Measurements from ENCODE around the gene FAM222A.
A peak's percentile ranks its signal among the peaks of the same experiment; 100 is the strongest.

FAM222A gene

GRCh38 chr12:109773384-109774011 is 59.9 kb downstream of the FAM222A start:
- DNase-seq (ENCODE audit: low read depth) = no peak

- DNase-seq (ENCODE audit: low read depth) = peak; percentile 56
Observed at GRCh38 chr12:109775172-109775881, 61.7 kb downstream of the FAM222A start.

GRCh38 chr12:109776624-109777023 is 63.0 kb downstream of the FAM222A start:
- DNase-seq (ENCODE audit: low read depth) = no peak

GRCh38 chr12:109777544-109777943 is 63.9 kb downstream of the FAM222A start:
- peak; percentile 8 for DNase-seq (ENCODE audit: low read depth)

- no peak for DNase-seq (ENCODE audit: low read depth)
Observed at GRCh38 chr12:109778684-109779083, 65.1 kb downstream of the FAM222A start.

- DNase-seq (ENCODE audit: low read depth) = no peak
Observed at GRCh38 chr12:109779382-109779781, 65.8 kb downstream of the FAM222A start.

DNA sequence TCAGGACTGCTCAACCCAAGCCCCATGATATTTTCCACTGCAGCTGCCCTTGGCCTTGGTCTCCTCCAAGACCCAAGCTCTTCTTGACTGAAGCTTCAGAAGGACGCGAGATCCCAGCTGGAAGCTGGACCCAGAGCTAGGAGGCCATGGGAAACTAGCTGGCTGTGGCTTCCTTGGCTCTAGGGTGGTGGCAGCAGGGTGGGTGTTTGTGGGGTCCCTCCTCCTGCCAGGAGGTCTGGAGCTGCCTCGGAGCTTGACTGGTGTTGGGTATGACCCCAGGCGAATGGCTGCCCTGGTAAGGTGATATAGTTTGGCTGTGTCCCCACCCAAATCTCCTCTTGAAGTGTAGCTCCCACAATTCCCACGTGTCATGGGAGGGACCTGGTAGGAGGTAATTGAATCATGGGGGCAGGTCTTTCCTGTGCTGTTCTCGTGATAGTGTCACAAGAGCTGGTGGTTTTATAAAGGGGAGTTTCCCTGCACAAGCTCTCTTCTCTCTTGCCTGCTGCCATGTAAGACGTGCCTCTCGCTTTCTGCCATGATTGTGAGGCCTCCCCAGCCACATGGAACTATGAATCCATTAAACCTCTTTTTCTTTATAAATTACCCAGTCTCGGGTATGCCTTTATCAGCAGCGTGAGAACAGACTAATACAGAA is 68.2 kb downstream of the FAM222A start:
- DNase-seq (ENCODE audit: low read depth) = no peak

GRCh38 chr12:109782326-109782703 is 68.7 kb downstream of the FAM222A start:
- DNase-seq (ENCODE audit: low read depth) = no peak

GRCh38 chr12:109783135-109783964 is 69.7 kb downstream of the FAM222A start:
- no peak for DNase-seq (ENCODE audit: low read depth)

DNA sequence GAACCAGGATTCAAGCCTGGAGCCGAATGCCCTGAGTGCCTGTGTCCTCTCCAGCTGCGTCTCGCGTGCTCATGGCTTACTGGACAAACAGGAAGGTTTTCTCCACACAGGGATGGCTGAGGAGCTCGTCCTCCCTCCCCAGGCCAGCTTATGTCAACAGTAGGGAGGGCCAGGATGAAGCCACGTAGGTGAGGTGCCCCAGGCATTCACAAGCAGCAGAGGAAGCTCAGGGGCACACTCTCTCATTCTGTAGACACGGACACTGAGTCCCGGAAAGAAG is 70.3 kb downstream of the FAM222A start:
- DNase-seq (ENCODE audit: low read depth) = no peak

- DNase-seq (ENCODE audit: low read depth) = no peak
Observed at GRCh38 chr12:109785854-109786253, 72.2 kb downstream of the FAM222A start.

DNA sequence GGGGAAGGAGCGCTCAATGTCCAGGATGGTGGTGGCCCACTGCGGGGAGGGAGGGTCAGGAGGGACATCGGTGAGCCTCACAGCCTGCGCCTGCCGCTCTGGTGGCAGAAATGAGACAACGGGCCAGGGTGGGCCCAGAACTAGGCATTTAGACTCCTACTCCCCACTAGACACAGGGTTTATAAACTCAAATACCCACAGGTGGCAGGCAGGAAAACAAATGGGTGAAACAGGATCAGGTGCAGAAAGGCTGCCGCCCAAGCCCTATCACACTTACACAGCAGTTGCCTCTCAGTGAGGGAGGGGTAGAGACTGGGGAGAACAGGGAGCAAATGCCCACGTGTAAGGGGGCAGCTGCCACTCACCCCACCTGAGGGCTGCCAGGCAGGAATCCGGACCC is 73.2 kb downstream of the FAM222A start:
- no peak for DNase-seq (ENCODE audit: low read depth)

DNA sequence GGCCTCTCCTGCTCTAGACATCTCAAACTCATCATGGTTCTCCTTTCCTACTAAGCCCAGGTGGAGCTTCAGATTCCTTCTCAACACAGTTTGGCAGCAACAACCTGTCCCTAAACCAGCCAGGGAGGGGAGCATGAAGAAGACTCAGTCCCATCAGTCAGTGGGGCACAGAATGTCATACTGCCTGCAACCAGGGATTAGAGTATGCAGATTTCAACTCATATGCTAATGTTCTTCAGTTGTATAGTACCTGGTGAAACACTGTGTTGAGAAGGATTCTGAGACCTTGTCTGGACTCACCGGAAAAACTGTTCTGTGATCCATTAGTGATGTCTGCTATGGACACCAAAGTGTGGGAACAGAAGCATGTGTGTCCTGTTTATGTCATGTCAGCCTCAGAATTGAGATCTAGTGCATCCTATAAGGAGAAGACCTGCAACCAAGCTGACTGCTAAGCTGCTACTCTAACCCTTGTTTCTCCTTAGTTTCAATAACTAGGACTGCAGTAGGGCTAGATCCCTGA is 76.0 kb downstream of the FAM222A start:
- DNase-seq (ENCODE audit: low read depth) = no peak

- no peak for DNase-seq (ENCODE audit: low read depth)
Observed at GRCh38 chr12:109792992-109793391, 79.4 kb downstream of the FAM222A start.

GRCh38 chr12:109793411-109793810 is 79.8 kb downstream of the FAM222A start:
- no peak for DNase-seq (ENCODE audit: low read depth)

DNA sequence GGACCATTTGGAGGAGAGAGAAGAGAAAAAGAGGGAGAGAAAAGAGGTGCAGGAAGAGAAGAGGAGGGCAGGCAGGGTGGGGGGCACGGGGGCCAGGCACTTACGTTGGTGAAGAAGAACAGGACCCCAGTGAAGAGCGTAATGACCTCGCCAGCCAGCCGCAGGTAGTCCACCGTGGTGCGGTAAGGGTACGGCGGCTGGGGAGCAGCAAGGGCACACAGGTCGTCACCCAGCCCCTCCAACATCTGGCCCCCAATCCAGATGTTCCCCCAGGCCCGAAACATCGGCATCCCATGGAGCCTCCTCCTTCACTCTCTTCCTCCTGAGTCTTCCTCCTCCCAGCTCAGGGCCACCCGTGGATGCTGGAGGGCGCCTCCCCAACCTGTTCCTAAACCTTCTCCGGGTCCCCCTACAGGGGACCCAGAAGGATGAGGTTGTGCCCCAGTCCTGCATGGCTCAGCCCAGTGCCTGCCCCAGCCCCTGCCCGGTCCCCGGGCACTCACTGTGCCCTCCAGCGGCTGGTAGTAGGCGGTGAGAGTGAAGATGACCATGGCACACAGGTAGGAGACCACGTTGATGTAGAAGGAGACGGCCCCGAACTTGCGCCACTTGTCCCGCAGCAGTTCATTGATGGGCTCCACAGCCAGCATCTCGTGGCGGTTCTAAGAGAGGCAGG is 80.3 kb downstream of the FAM222A start:
- DNase-seq (ENCODE audit: low read depth) = no peak

DNA sequence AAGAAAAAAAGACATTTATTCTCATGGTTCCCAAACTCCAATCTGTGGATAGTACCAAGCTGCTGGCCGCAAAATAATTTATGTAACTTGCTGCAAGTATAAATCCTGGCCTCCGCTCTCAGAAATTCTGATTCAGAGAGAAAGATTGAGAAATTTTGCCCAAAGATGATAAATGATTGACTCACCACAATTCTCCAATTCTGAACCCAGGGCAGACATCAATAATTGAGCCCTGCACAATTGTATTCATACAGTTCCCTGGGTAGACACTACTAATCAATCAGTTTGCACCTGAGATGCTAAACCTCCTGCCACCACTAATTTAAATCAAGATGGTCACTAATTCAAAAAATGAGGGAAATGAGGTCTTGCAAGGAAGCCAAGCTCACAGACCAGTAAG is 81.4 kb downstream of the FAM222A start:
- DNase-seq (ENCODE audit: low read depth) = no peak

GRCh38 chr12:109796057-109796456 is 82.4 kb downstream of the FAM222A start:
- DNase-seq (ENCODE audit: low read depth) = no peak

GRCh38 chr12:109797905-109798669 is 84.5 kb downstream of the FAM222A start:
- DNase-seq (ENCODE audit: low read depth) = no peak

- DNase-seq (ENCODE audit: low read depth) = no peak
Observed at GRCh38 chr12:109798691-109799090, 85.1 kb downstream of the FAM222A start.

DNA sequence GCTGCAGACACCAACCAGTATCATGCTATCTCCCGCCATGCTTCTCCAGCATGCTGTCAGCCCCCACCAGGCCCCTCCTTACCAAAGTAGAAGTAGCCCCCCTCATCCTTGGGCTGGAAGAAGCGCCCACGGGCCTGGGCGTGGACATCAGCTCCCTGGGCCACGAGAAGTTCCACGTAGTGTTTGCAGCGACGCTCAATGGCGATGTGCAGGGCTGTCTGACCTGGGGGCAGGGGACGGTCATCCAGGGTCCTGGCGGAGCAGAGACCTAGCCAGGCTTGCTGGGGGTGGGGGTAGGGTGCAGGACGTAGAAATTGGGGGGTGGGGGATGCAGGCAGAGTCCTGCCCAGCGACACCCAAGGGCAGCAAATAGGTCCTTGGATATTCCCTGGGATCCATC is 86.9 kb downstream of the FAM222A start:
- no peak for DNase-seq (ENCODE audit: low read depth)
